CD8-positive, alpha-beta memory T cell (primary cell): ENCODE results near the gene PLXNB2. TPM values are rescaled to one million over a fixed set of nuclear protein-coding genes. Genes with fewer than 3 reads are reported as not detected.
"Not testable (repeated sequence)": the region's sequence is repeated elsewhere in the genome, so short reads cannot be mapped to it uniquely, and the experiment has no call there.

Experiments
- CTCF ChIA-PET: fragments of 350-600 bp; sonication (Branson Sonifier 250); formaldehyde crosslinking; loops from one replicate; lab custom pipeline; 2021; ENCODE audit warnings: antibody characterized with exemption; lab: Charles Lee
- POLR2A ChIA-PET: fragments of 350-600 bp; sonication (Branson Sonifier 250); formaldehyde crosslinking; loops from one replicate; lab custom pipeline; 2021; ENCODE audit warnings: antibody characterized with exemption; lab: Charles Lee
- DNase-seq, 5 donors: peaks; one replicate each; pipeline versions ENCODE4 v3.0.0 to v3.0.0-alpha.2; 2020 to 2022; ENCODE audit warnings: mixed read lengths in 1 of 5
- H3K27ac ChIP-seq: one replicate; pipeline ENCODE4 v1.7.0; 2013; ENCODE audit warnings: low read depth, mild to moderate bottlenecking, low read length, moderate library complexity
- H3K27me3 ChIP-seq: 2 replicates; pipeline ENCODE4 v1.7.0; 2013; ENCODE audit warnings: low read length, mild to moderate bottlenecking; ENCODE audit not compliant: insufficient read depth, poor library complexity, severe bottlenecking
- H3K36me3 ChIP-seq: 2 replicates; pipeline ENCODE4 v1.7.0; 2013; ENCODE audit warnings: mild to moderate bottlenecking, low read length, moderate library complexity; ENCODE audit not compliant: insufficient read depth
- H3K4me1 ChIP-seq: 2 replicates; pipeline ENCODE4 v1.7.0; 2013; ENCODE audit warnings: mild to moderate bottlenecking, low read length, moderate library complexity; ENCODE audit not compliant: insufficient read depth
- H3K4me3 ChIP-seq: 2 replicates; pipeline ENCODE4 v1.7.0; 2013; ENCODE audit warnings: mild to moderate bottlenecking, low read length
- H3K9me3 ChIP-seq: 2 replicates; pipeline ENCODE4 v1.7.0; 2013; ENCODE audit warnings: mild to moderate bottlenecking, low read length
- H3K27ac Mint-ChIP-seq, 8 donors: one replicate each; pipeline ENCODE4 v1.8.0; 2020 to 2021; ENCODE audit warnings: mixed read lengths in 8 of 8, mild to moderate bottlenecking in 6 of 8, inconsistent platforms in 3 of 8, moderate library complexity in 3 of 8
- H3K27me3 Mint-ChIP-seq, 2 donors: one replicate each; pipeline ENCODE4 v1.8.0; 2020 to 2021; ENCODE audit warnings: mixed read lengths in 2 of 2, mild to moderate bottlenecking in 1 of 2, moderate library complexity in 1 of 2
- H3K36me3 Mint-ChIP-seq, 3 donors: one replicate each; pipeline ENCODE4 v1.8.0; 2020 to 2021; ENCODE audit warnings: mixed read lengths in 3 of 3, inconsistent platforms in 1 of 3, mild to moderate bottlenecking in 1 of 3
- H3K4me1 Mint-ChIP-seq, 3 donors: one replicate each; pipeline ENCODE4 v1.8.0; 2020 to 2021; ENCODE audit warnings: mixed read lengths in 3 of 3, inconsistent platforms in 1 of 3, mild to moderate bottlenecking in 1 of 3
- H3K4me3 Mint-ChIP-seq, 7 donors: one replicate each; pipeline ENCODE4 v1.8.0; 2020 to 2021; ENCODE audit warnings: mixed read lengths in 7 of 7, mild to moderate bottlenecking in 6 of 7, moderate library complexity in 4 of 7, inconsistent platforms in 2 of 7
- H3K9me3 Mint-ChIP-seq, 5 donors: one replicate each; pipeline ENCODE4 v1.8.0; 2020 to 2022; ENCODE audit warnings: mixed read lengths in 5 of 5, mild to moderate bottlenecking in 3 of 5, moderate library complexity in 2 of 5, inconsistent platforms in 1 of 5
- polyA plus RNA-seq: library from polyadenylated mRNA; unstranded; fragments of 300-500 nt; fragmentation: Illumina TruSeq; gene quantifications from one replicate; pipeline ENCODE4 v1.2.3, GENCODE V29; 2021
- total RNA-seq, 2 experiments: library from RNA; stranded (reverse); gene quantifications; one replicate each; pipeline ENCODE4 v1.2.3, GENCODE V29; 2021

Gene PLXNB2
- total and polyA plus RNA-seq, 3 experiments from 2014 or later, result 0.17 to 14.4 (median 13.4) TPM

GRCh38 chr22:50325444-50326224, 18.2 kb upstream of the PLXNB2 start:
- no peaks in the 10 kb centered on the region for H3K9me3 Mint-ChIP-seq
- H3K27me3 Mint-ChIP-seq, result peaks cover 3 to 6% of the 10 kb centered on the region in 2 donors
- peaks cover 4 to 13% (median 12%) of the 10 kb centered on the region in 3 donors for H3K4me1 Mint-ChIP-seq
- no peaks in the 10 kb centered on the region for H3K36me3 Mint-ChIP-seq
- peak overlapping the region in 3 of 8 donors; percentile 26 to 95 (median 37) for H3K27ac Mint-ChIP-seq
- Histone ChIP-seq H3K9me3 (no peaks in the 10 kb centered on the region), H3K27me3 (no peaks in the 10 kb centered on the region), H3K27ac (no peak overlapping the region), H3K4me3 (no peak overlapping the region), H3K4me1 (peaks cover 7% of the 10 kb centered on the region), H3K36me3 (no peaks in the 10 kb centered on the region)
- ChIA-PET CTCF (interaction anchor here (0.8 to 4.5 kb wide), 15 partner anchors 9 to 200 kb away, joined by 3 to 33 read pairs (median 6); partner anchors contain the start of genes HDAC10, MAPK11, MAPK12 and SCO2), POLR2A (interaction anchor here (1.4 kb wide), 1 partner anchor 19 kb away, joined by 4 read pairs; the partner anchor contains the start of gene PLXNB2)
- peak overlapping the region; percentile 37 to 91 (median 78) for H3K4me3 Mint-ChIP-seq
- DNase-seq, result no peak

GRCh38 chr22:50323900-50324299, 16.5 kb upstream of the PLXNB2 start:
- H3K9me3 Mint-ChIP-seq, result no peaks in the 10 kb centered on the region
- no peak for DNase-seq
- POLR2A ChIA-PET, result no interaction called here
- no peak overlapping the region for H3K4me3 ChIP-seq
- peaks cover 4 to 13% (median 12%) of the 10 kb centered on the region in 3 donors for H3K4me1 Mint-ChIP-seq
- no peaks in the 10 kb centered on the region for H3K36me3 ChIP-seq
- CTCF ChIA-PET, result interaction anchor here (1.1 to 4.5 kb wide), 6 partner anchors 9 to 52 kb away, joined by 3 to 25 read pairs (median 6); partner anchors contain the start of gene MAPK11
- no peak overlapping the region for H3K27ac ChIP-seq
- no peaks in the 10 kb centered on the region for H3K27me3 ChIP-seq
- H3K9me3 ChIP-seq, result no peaks in the 10 kb centered on the region
- H3K27me3 Mint-ChIP-seq, result peaks cover 0 to 6% of the 10 kb centered on the region in 2 donors
- H3K4me3 Mint-ChIP-seq, result peak overlapping the region in 1 of 7 donors; percentile 59
- H3K36me3 Mint-ChIP-seq, result no peaks in the 10 kb centered on the region
- H3K4me1 ChIP-seq, result peaks cover 7% of the 10 kb centered on the region
- H3K27ac Mint-ChIP-seq, result peak overlapping the region in 1 of 8 donors; percentile 8

GRCh38 chr22:50322382-50323104, 15.1 kb upstream of the PLXNB2 start:
- H3K27ac ChIP-seq, H3K9me3 ChIP-seq, H3K4me3 ChIP-seq, H3K4me1 ChIP-seq, H3K4me3 Mint-ChIP-seq, H3K27me3 ChIP-seq, H3K36me3 ChIP-seq, H3K27me3 Mint-ChIP-seq, DNase-seq, H3K36me3 Mint-ChIP-seq, H3K27ac Mint-ChIP-seq, H3K9me3 Mint-ChIP-seq: not testable (repeated sequence)
- ChIA-PET POLR2A (interaction anchor here (0.8 kb wide), 1 partner anchor 57 kb away, joined by 7 read pairs; no protein-coding TSS in a partner anchor), CTCF (interaction anchor here (1.1 to 2.4 kb wide), 4 partner anchors 8 to 78 kb away, joined by 4 to 9 read pairs (median 4); partner anchors contain the start of gene TUBGCP6)
- peaks cover 2 to 11% (median 10%) of the 10 kb centered on the region in 3 donors for H3K4me1 Mint-ChIP-seq

GRCh38 chr22:50320671-50321325, 13.4 kb upstream of the PLXNB2 start:
- Mint-ChIP-seq H3K36me3 (no peaks in the 10 kb centered on the region), H3K4me1 (peaks cover 0 to 3% (median 2%) of the 10 kb centered on the region in 3 donors), H3K4me3 (no peak overlapping the region), H3K27me3 (peaks cover 0 to 1% of the 10 kb centered on the region in 2 donors), H3K9me3 (no peaks in the 10 kb centered on the region), H3K27ac (no peak overlapping the region)
- no peaks in the 10 kb centered on the region for H3K27me3 ChIP-seq
- ChIA-PET CTCF (interaction anchor here (1.3 to 2.3 kb wide), 3 partner anchors 49 to 205 kb away, joined by 4 to 5 read pairs (median 5); partner anchors contain the start of gene TUBGCP6), POLR2A (no interaction called here)
- H3K27ac ChIP-seq, result no peak overlapping the region
- peaks cover under 1% of the 10 kb centered on the region for H3K4me1 ChIP-seq
- no peaks in the 10 kb centered on the region for H3K36me3 ChIP-seq
- no peak overlapping the region for H3K4me3 ChIP-seq
- DNase-seq, result no peak
- H3K9me3 ChIP-seq, result no peaks in the 10 kb centered on the region

- H3K4me1 Mint-ChIP-seq, result peaks cover 4 to 5% (median 5%) of the 10 kb centered on the region in 3 donors
- no peak overlapping the region for H3K4me3 ChIP-seq
- no peaks in the 10 kb centered on the region for H3K9me3 Mint-ChIP-seq
- H3K36me3 ChIP-seq, result no peaks in the 10 kb centered on the region
- H3K27me3 Mint-ChIP-seq, result no peaks in the 10 kb centered on the region
- POLR2A ChIA-PET, result no interaction called here
- DNase-seq, result no peak
- H3K9me3 ChIP-seq, result no peaks in the 10 kb centered on the region
- no peak overlapping the region for H3K4me3 Mint-ChIP-seq
- peaks cover 3% of the 10 kb centered on the region for H3K4me1 ChIP-seq
- no peaks in the 10 kb centered on the region for H3K27me3 ChIP-seq
- no peak overlapping the region for H3K27ac ChIP-seq
- no peaks in the 10 kb centered on the region for H3K36me3 Mint-ChIP-seq
- CTCF ChIA-PET, result interaction anchor here (1.3 to 2.3 kb wide), 2 partner anchors 76 to 206 kb away, joined by 5 read pairs; partner anchors contain the start of gene TUBGCP6
- H3K27ac Mint-ChIP-seq, result peak overlapping the region in 1 of 8 donors; percentile 86
Measured at GRCh38 chr22:50320116-50320515, 12.7 kb upstream of the PLXNB2 start.

- Histone ChIP-seq H3K4me1 (peaks cover 9% of the 10 kb centered on the region), H3K4me3 (no peak overlapping the region), H3K36me3 (no peaks in the 10 kb centered on the region), H3K9me3 (no peaks in the 10 kb centered on the region), H3K27ac (no peak overlapping the region), H3K27me3 (no peaks in the 10 kb centered on the region)
- Mint-ChIP-seq H3K4me1 (peaks cover 5 to 11% (median 7%) of the 10 kb centered on the region in 3 donors), H3K9me3 (no peaks in the 10 kb centered on the region), H3K4me3 (no peak overlapping the region), H3K27ac (no peak overlapping the region), H3K36me3 (no peaks in the 10 kb centered on the region), H3K27me3 (no peaks in the 10 kb centered on the region)
- no peak for DNase-seq
- POLR2A ChIA-PET, result no interaction called here
- CTCF ChIA-PET, result interaction anchor here (1.3 to 1.5 kb wide), 2 partner anchors 8 to 206 kb away, joined by 4 to 5 read pairs; no protein-coding TSS in a partner anchor
Measured at GRCh38 chr22:50319503-50319951, 12.1 kb upstream of the PLXNB2 start.

GRCh38 chr22:50318698-50319411, 11.4 kb upstream of the PLXNB2 start:
- Mint-ChIP-seq H3K27ac (no peak overlapping the region), H3K4me3 (no peak overlapping the region), H3K4me1 (peaks cover 11 to 17% (median 12%) of the 10 kb centered on the region in 3 donors), H3K9me3 (no peaks in the 10 kb centered on the region), H3K36me3 (no peaks in the 10 kb centered on the region), H3K27me3 (no peaks in the 10 kb centered on the region)
- Histone ChIP-seq H3K4me1 (peaks cover 14% of the 10 kb centered on the region), H3K36me3 (no peaks in the 10 kb centered on the region), H3K4me3 (no peak overlapping the region), H3K27me3 (no peaks in the 10 kb centered on the region), H3K27ac (no peak overlapping the region), H3K9me3 (no peaks in the 10 kb centered on the region)
- CTCF ChIA-PET, result interaction anchor here (1.5 kb wide), 1 partner anchor 9 kb away, joined by 4 read pairs; no protein-coding TSS in a partner anchor
- POLR2A ChIA-PET, result no interaction called here
- no peak for DNase-seq
